Neural progenitor cell (in vitro differentiated cells): ENCODE results near the gene CACYBP. TPM values are rescaled to one million over a fixed set of nuclear protein-coding genes. Genes with fewer than 3 reads are reported as not detected.

Source experiments
- DNase-seq: peaks from one replicate; pipeline ENCODE4 v3.0.0-alpha.2; 2016; ENCODE audit warnings: low spot score
- H2AFZ ChIP-seq: fragments of 200-600 bp; sonication (generic); replicated peaks from 2 replicates; pipeline ENCODE4 v1.6.1; 2016; ENCODE audit warnings: antibody characterized with exemption
- H3F3A ChIP-seq: fragments of 200-600 bp; sonication (generic); 2 replicates; pipeline ENCODE4 v1.6.1; 2016; ENCODE audit warnings: antibody characterized with exemption, low read depth
- H3K27ac ChIP-seq: fragments of 200-600 bp; sonication (generic); 2 replicates; pipeline ENCODE4 v1.5.1; 2016; ENCODE audit warnings: mild to moderate bottlenecking
- H3K27me3 ChIP-seq: fragments of 200-600 bp; sonication (generic); 2 replicates; pipeline ENCODE4 v1.6.1; 2016; ENCODE audit warnings: mild to moderate bottlenecking, moderate library complexity
- H3K36me3 ChIP-seq: fragments of 200-600 bp; sonication (generic); 2 replicates; pipeline ENCODE4 v1.5.1; 2016
- H3K4me1 ChIP-seq: fragments of 200-600 bp; sonication (generic); 2 replicates; pipeline ENCODE4 v1.6.1; 2016; ENCODE audit warnings: mixed run types
- H3K4me2 ChIP-seq: fragments of 200-600 bp; sonication (generic); 2 replicates; pipeline ENCODE4 v1.6.1; 2016
- H3K4me3 ChIP-seq: fragments of 200-600 bp; sonication (generic); 2 replicates; pipeline ENCODE4 v1.5.1; 2016
- H3K79me2 ChIP-seq: fragments of 200-600 bp; sonication (generic); 2 replicates; pipeline ENCODE4 v1.6.1; 2016; ENCODE audit warnings: low read depth
- H3K9ac ChIP-seq: fragments of 200-600 bp; sonication (generic); 2 replicates; pipeline ENCODE4 v1.6.1; 2016
- H3K9me3 ChIP-seq: fragments of 200-600 bp; sonication (generic); 2 replicates; pipeline ENCODE4 v1.5.1; 2016; ENCODE audit warnings: low read depth
- H4K20me1 ChIP-seq: fragments of 200-600 bp; sonication (generic); 2 replicates; pipeline ENCODE4 v1.6.1; 2016; ENCODE audit warnings: low read depth
- H3K27ac Mint-ChIP-seq: 3 replicates; pipeline ENCODE4 v1.8.0; 2021; ENCODE audit warnings: mixed read lengths
- H3K27me3 Mint-ChIP-seq: 2 replicates; pipeline ENCODE4 v1.8.0; 2022; ENCODE audit warnings: low read depth, mild to moderate bottlenecking, inconsistent platforms, moderate library complexity, mixed read lengths; ENCODE audit not compliant: insufficient read depth
- H3K36me3 Mint-ChIP-seq: 3 replicates; pipeline ENCODE4 v1.8.0; 2021; ENCODE audit warnings: mixed read lengths
- H3K4me1 Mint-ChIP-seq: 3 replicates; pipeline ENCODE4 v1.8.0; 2021; ENCODE audit warnings: mixed read lengths
- H3K4me3 Mint-ChIP-seq: 3 replicates; pipeline ENCODE4 v1.8.0; 2021; ENCODE audit warnings: mild to moderate bottlenecking, moderate library complexity, mixed read lengths
- H3K9me3 Mint-ChIP-seq: 3 replicates; pipeline ENCODE4 v1.8.0; 2020; ENCODE audit warnings: mixed read lengths
- EZH2 ChIP-seq: fragments of 200-600 bp; sonication (generic); IDR thresholded peaks from 2 replicates; pipeline ENCODE4 v1.6.1; 2017; ENCODE audit warnings: antibody characterized with exemption, mild to moderate bottlenecking, moderate library complexity
- EZH2phosphoT487 ChIP-seq: fragments of 200-600 bp; sonication (generic); IDR thresholded peaks from 2 replicates; pipeline ENCODE4 v1.6.1; 2017; ENCODE audit warnings: antibody characterized with exemption
- total RNA-seq: library from RNA; depleted of rRNA; stranded (reverse); fragments of >200 nt; gene quantifications from 2 replicates; pipeline ENCODE4 v1.2.3, GENCODE V29; 2015; ENCODE audit warnings: low replicate concordance
- TF ChIP-seq, protein P1 (sequence below): fragments of 200-600 bp; sonication (generic); IDR thresholded peaks from 2 replicates; pipeline ENCODE4 v1.5.1; 2017; ENCODE audit warnings: antibody characterized with exemption, mild to moderate bottlenecking

The CACYBP gene
- total RNA-seq, 1 donor from 2014 or later = 166 TPM

DNA sequence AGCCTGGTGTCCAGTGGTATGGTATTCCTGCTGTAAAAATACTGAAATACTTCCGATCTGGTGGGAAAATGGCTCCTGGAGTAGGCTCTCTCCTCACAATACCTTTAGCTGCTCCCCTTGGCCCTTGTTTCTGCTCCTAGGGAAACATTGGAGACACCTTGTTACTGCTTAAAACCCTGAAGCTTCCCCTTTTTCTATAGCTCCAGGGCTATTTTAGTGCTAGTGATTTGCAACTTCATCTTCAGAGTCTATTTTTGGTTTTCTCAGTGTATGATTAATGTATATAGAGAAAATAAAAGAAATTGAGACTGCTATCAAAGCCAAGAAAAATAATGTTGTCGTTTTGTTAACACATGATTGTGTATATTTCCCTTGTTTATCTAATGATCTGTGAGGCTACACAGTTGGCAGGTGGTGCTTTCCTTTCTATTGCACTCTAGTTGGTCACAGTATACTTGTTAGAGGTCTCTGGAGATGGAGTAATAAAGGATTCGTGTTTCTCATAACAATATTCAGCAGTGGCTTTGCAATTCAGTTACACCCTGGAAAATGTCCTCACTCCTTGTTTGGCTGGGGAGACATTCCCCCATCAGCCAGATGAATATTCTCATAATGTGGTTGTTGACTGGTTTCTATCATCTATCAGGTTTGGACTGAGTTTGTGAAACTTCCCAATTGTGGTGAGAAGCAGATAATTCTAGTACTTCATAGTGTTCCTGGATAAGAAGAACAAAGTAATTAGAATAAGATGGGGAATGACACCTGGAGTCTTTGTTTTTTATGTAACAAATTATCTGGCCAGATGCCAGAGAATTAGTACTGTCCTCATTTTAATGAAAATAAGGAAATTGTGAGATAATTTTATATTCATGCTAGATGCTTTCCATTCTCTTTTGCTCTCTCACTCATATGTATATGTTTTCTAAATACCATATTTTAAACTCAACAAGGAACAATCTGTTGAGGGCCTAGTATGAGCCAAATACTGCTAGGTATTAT lies 44.8 kb upstream of the CACYBP start:
- TF ChIP-seq EZH2phosphoT487 (no peak), EZH2 (no peak)
- TF ChIP-seq, protein P1, sequence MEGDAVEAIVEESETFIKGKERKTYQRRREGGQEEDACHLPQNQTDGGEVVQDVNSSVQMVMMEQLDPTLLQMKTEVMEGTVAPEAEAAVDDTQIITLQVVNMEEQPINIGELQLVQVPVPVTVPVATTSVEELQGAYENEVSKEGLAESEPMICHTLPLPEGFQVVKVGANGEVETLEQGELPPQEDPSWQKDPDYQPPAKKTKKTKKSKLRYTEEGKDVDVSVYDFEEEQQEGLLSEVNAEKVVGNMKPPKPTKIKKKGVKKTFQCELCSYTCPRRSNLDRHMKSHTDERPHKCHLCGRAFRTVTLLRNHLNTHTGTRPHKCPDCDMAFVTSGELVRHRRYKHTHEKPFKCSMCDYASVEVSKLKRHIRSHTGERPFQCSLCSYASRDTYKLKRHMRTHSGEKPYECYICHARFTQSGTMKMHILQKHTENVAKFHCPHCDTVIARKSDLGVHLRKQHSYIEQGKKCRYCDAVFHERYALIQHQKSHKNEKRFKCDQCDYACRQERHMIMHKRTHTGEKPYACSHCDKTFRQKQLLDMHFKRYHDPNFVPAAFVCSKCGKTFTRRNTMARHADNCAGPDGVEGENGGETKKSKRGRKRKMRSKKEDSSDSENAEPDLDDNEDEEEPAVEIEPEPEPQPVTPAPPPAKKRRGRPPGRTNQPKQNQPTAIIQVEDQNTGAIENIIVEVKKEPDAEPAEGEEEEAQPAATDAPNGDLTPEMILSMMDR = no peak
- peak overlapping the region; percentile 75 for H3K27ac ChIP-seq
- H3K4me1 Mint-ChIP-seq = peaks cover 21% of the 10 kb centered on the region
- H3K4me2 ChIP-seq = peak overlapping the region; percentile 54
- H3K4me3 ChIP-seq = no peak overlapping the region
- no peaks in the 10 kb centered on the region for H3K9me3 Mint-ChIP-seq
- no peaks in the 10 kb centered on the region for H3K36me3 ChIP-seq
- H3F3A ChIP-seq = peaks cover 25% of the 10 kb centered on the region
- peak overlapping the region; percentile 27 for H3K27ac Mint-ChIP-seq
- no peaks in the 10 kb centered on the region for H3K79me2 ChIP-seq
- no peak overlapping the region for H3K9ac ChIP-seq
- H3K27me3 ChIP-seq = no peaks in the 10 kb centered on the region
- peaks cover 23% of the 10 kb centered on the region for H3K4me1 ChIP-seq
- no peak overlapping the region for H2AFZ ChIP-seq
- H3K4me3 Mint-ChIP-seq = no peak overlapping the region
- no peak for DNase-seq
- no peaks in the 10 kb centered on the region for H3K27me3 Mint-ChIP-seq
- H4K20me1 ChIP-seq = no peaks in the 10 kb centered on the region
- H3K9me3 ChIP-seq = no peaks in the 10 kb centered on the region
- no peaks in the 10 kb centered on the region for H3K36me3 Mint-ChIP-seq

DNA sequence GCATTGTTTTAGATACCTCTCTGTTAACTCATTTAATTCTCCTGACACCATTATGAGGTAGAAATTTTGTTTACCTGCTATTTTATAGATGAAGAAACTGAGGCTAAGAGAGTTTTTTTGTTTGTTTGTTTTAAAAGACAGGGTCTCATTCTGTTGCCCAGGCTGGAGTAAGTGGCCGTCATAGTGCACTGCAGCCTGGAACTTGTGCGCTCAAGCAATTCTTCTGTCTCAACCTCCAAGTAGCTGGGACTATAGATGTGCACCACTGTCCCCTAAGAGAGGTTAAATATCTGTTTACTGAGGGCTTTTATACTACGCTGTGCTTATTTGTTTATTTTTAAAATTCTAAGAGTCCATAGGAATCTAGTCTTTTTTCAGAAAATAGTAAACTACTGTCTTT lies 43.7 kb upstream of the CACYBP start:
- H3K9me3 ChIP-seq = no peaks in the 10 kb centered on the region
- no peaks in the 10 kb centered on the region for H3K36me3 Mint-ChIP-seq
- H3K4me3 Mint-ChIP-seq = no peak overlapping the region
- H3K27me3 Mint-ChIP-seq = no peaks in the 10 kb centered on the region
- H3K27me3 ChIP-seq = no peaks in the 10 kb centered on the region
- no peak overlapping the region for H3K4me2 ChIP-seq
- no peak overlapping the region for H3K27ac Mint-ChIP-seq
- no peaks in the 10 kb centered on the region for H3K79me2 ChIP-seq
- no peak overlapping the region for H3K27ac ChIP-seq
- H3K9ac ChIP-seq = no peak overlapping the region
- DNase-seq = no peak
- H3K4me1 ChIP-seq = peaks cover 23% of the 10 kb centered on the region
- peaks cover 23% of the 10 kb centered on the region for H3F3A ChIP-seq
- H4K20me1 ChIP-seq = no peaks in the 10 kb centered on the region
- no peaks in the 10 kb centered on the region for H3K9me3 Mint-ChIP-seq
- no peak overlapping the region for H3K4me3 ChIP-seq
- TF ChIP-seq EZH2 (no peak), EZH2phosphoT487 (no peak)
- TF ChIP-seq, protein P1 = no peak
- H3K4me1 Mint-ChIP-seq = peaks cover 21% of the 10 kb centered on the region
- H2AFZ ChIP-seq = no peak overlapping the region
- no peaks in the 10 kb centered on the region for H3K36me3 ChIP-seq

DNA sequence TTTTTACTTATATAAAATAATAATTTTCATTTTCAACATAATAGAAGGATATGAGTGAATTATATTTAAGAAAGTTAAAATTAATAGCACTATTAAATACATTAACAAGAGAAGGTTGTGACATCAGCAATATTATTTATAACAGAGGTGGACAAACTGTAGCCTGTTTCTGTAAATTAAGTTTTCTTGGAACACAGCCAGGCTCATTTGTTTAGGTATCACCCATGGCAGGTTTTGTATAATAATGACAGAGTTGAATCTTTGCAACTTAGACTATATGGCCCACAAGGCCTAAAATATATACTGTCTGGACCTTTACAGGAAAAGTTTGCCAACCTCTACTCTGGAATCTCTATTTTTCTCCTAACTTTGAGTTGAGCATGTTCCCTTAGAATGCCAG lies 42.8 kb upstream of the CACYBP start:
- H3F3A ChIP-seq = peaks cover 23% of the 10 kb centered on the region
- H3K79me2 ChIP-seq = no peaks in the 10 kb centered on the region
- H4K20me1 ChIP-seq = no peaks in the 10 kb centered on the region
- H2AFZ ChIP-seq = no peak overlapping the region
- Mint-ChIP-seq H3K4me1 (peaks cover 21% of the 10 kb centered on the region), H3K27ac (no peak overlapping the region), H3K36me3 (no peaks in the 10 kb centered on the region), H3K4me3 (no peak overlapping the region), H3K9me3 (no peaks in the 10 kb centered on the region), H3K27me3 (no peaks in the 10 kb centered on the region)
- H3K9ac ChIP-seq = no peak overlapping the region
- no peak for DNase-seq
- H3K36me3 ChIP-seq = no peaks in the 10 kb centered on the region
- H3K4me1 ChIP-seq = peaks cover 23% of the 10 kb centered on the region
- H3K27ac ChIP-seq = no peak overlapping the region
- H3K4me3 ChIP-seq = no peak overlapping the region
- no peaks in the 10 kb centered on the region for H3K9me3 ChIP-seq
- TF ChIP-seq EZH2phosphoT487 (no peak), EZH2 (no peak)
- TF ChIP-seq, protein P1 = no peak
- H3K27me3 ChIP-seq = no peaks in the 10 kb centered on the region
- no peak overlapping the region for H3K4me2 ChIP-seq
